ACC112 (cell line): ENCODE measurements around the gene PRKAG2.

Experiments used
- H2AFZ ChIP-seq: fragments of 200-600 bp; sonication (generic); one replicate; pipeline ENCODE4 v1.6.0; 2017; ENCODE audit warnings: antibody characterized with exemption, low read length; ENCODE audit not compliant: unreplicated experiment
- H3K27ac ChIP-seq: fragments of 200-600 bp; sonication (generic); 2 replicates; pipeline ENCODE4 v1.5.1; 2014; ENCODE audit warnings: low read depth, mild to moderate bottlenecking, antibody characterized with exemption, low read length, moderate library complexity
- H3K27me3 ChIP-seq: fragments of 200-600 bp; sonication (generic); 2 replicates; pipeline ENCODE4 v1.6.1; 2014; ENCODE audit warnings: mild to moderate bottlenecking, antibody characterized with exemption, low read length, moderate library complexity, mixed read lengths; ENCODE audit not compliant: insufficient read depth
- H3K36me3 ChIP-seq: fragments of 200-600 bp; sonication (generic); 2 replicates; pipeline ENCODE4 v1.6.1; 2016; ENCODE audit warnings: mild to moderate bottlenecking, antibody characterized with exemption, low read length, moderate library complexity, mixed read lengths; ENCODE audit not compliant: insufficient read depth
- H3K4me1 ChIP-seq: fragments of 200-600 bp; sonication (generic); one replicate; pipeline ENCODE4 v1.6.1; 2016; ENCODE audit warnings: low read length, mixed read lengths; ENCODE audit not compliant: insufficient read depth, unreplicated experiment, control insufficient read depth
- H3K4me3 ChIP-seq: fragments of 200-600 bp; sonication (generic); 2 replicates; pipeline ENCODE4 v1.5.1; 2014; ENCODE audit warnings: mild to moderate bottlenecking, low read depth, low read length
- H3K79me2 ChIP-seq: fragments of 200-600 bp; sonication (generic); one replicate; pipeline ENCODE4 v1.6.0; 2016; ENCODE audit warnings: low read length; ENCODE audit not compliant: control insufficient read depth, unreplicated experiment, insufficient read depth

The PRKAG2 gene

GRCh38 chr7:151705636-151706276, 171.2 kb downstream of the PRKAG2 start:
- H2AFZ ChIP-seq = peak overlapping the region; percentile 80
- no peaks in the 10 kb centered on the region for H3K36me3 ChIP-seq
- no peaks in the 10 kb centered on the region for H3K27me3 ChIP-seq
- peaks cover 12% of the 10 kb centered on the region for H3K4me1 ChIP-seq
- H3K4me3 ChIP-seq = no peak overlapping the region
- H3K79me2 ChIP-seq = no peaks in the 10 kb centered on the region
- H3K27ac ChIP-seq = no peak overlapping the region

- Histone ChIP-seq H3K36me3 (no peaks in the 10 kb centered on the region), H3K27me3 (no peaks in the 10 kb centered on the region), H2AFZ (no peak overlapping the region), H3K27ac (no peak overlapping the region), H3K79me2 (no peaks in the 10 kb centered on the region), H3K4me3 (no peak overlapping the region), H3K4me1 (peaks cover 17% of the 10 kb centered on the region)
These were observed 171.8 kb downstream of the PRKAG2 start for GRCh38 chr7:151704960-151705635.

GRCh38 chr7:151704299-151704959, 172.5 kb downstream of the PRKAG2 start:
- no peaks in the 10 kb centered on the region for H3K27me3 ChIP-seq
- no peak overlapping the region for H3K27ac ChIP-seq
- no peaks in the 10 kb centered on the region for H3K36me3 ChIP-seq
- no peak overlapping the region for H2AFZ ChIP-seq
- no peak overlapping the region for H3K4me3 ChIP-seq
- H3K4me1 ChIP-seq = peaks cover 23% of the 10 kb centered on the region
- H3K79me2 ChIP-seq = no peaks in the 10 kb centered on the region

GRCh38 chr7:151702961-151703360, 174.0 kb downstream of the PRKAG2 start:
- H3K27me3 ChIP-seq = no peaks in the 10 kb centered on the region

GRCh38 chr7:151700586-151701165, 176.2 kb downstream of the PRKAG2 start:
- Histone ChIP-seq H3K36me3 (no peaks in the 10 kb centered on the region), H2AFZ (no peak overlapping the region), H3K79me2 (no peaks in the 10 kb centered on the region), H3K27me3 (no peaks in the 10 kb centered on the region), H3K4me3 (no peak overlapping the region), H3K27ac (no peak overlapping the region), H3K4me1 (peaks cover 14% of the 10 kb centered on the region)

More at GRCh38 chr7:151702961-151703360, 174.0 kb downstream of the PRKAG2 start:
- no peaks in the 10 kb centered on the region for H3K36me3 ChIP-seq
- peaks cover 23% of the 10 kb centered on the region for H3K4me1 ChIP-seq
- H2AFZ ChIP-seq = no peak overlapping the region
- no peak overlapping the region for H3K27ac ChIP-seq
- H3K79me2 ChIP-seq = no peaks in the 10 kb centered on the region
- H3K4me3 ChIP-seq = no peak overlapping the region

- no peak overlapping the region for H3K27ac ChIP-seq
- peaks cover 11% of the 10 kb centered on the region for H3K4me1 ChIP-seq
- no peak overlapping the region for H3K4me3 ChIP-seq
- no peaks in the 10 kb centered on the region for H3K79me2 ChIP-seq
- no peak overlapping the region for H2AFZ ChIP-seq
- H3K36me3 ChIP-seq = no peaks in the 10 kb centered on the region
- H3K27me3 ChIP-seq = no peaks in the 10 kb centered on the region
These were observed 177.0 kb downstream of the PRKAG2 start for GRCh38 chr7:151699928-151700319.

GRCh38 chr7:151699147-151699927, 177.6 kb downstream of the PRKAG2 start:
- no peak overlapping the region for H3K27ac ChIP-seq
- no peak overlapping the region for H3K4me3 ChIP-seq
- H3K27me3 ChIP-seq = no peaks in the 10 kb centered on the region
- no peaks in the 10 kb centered on the region for H3K36me3 ChIP-seq
- no peak overlapping the region for H2AFZ ChIP-seq
- peaks cover 11% of the 10 kb centered on the region for H3K4me1 ChIP-seq
- H3K79me2 ChIP-seq = no peaks in the 10 kb centered on the region

GRCh38 chr7:151697942-151698341, 179.0 kb downstream of the PRKAG2 start:
- Histone ChIP-seq H3K27me3 (no peaks in the 10 kb centered on the region), H3K4me1 (peaks cover 11% of the 10 kb centered on the region), H3K79me2 (no peaks in the 10 kb centered on the region), H3K27ac (no peak overlapping the region), H3K36me3 (no peaks in the 10 kb centered on the region), H3K4me3 (no peak overlapping the region), H2AFZ (no peak overlapping the region)

- Histone ChIP-seq H3K27me3 (no peaks in the 10 kb centered on the region), H2AFZ (no peak overlapping the region), H3K4me1 (peaks cover 11% of the 10 kb centered on the region), H3K36me3 (no peaks in the 10 kb centered on the region), H3K27ac (no peak overlapping the region), H3K4me3 (no peak overlapping the region), H3K79me2 (no peaks in the 10 kb centered on the region)
These were observed 179.4 kb downstream of the PRKAG2 start for GRCh38 chr7:151697515-151697895.

GRCh38 chr7:151696721-151697514, 180.0 kb downstream of the PRKAG2 start:
- no peak overlapping the region for H3K4me3 ChIP-seq
- H3K4me1 ChIP-seq = peaks cover 11% of the 10 kb centered on the region
- H3K27ac ChIP-seq = no peak overlapping the region
- no peaks in the 10 kb centered on the region for H3K79me2 ChIP-seq
- no peaks in the 10 kb centered on the region for H3K36me3 ChIP-seq
- no peaks in the 10 kb centered on the region for H3K27me3 ChIP-seq
- no peak overlapping the region for H2AFZ ChIP-seq
